Endothelial cell of umbilical vein (primary cell): ENCODE data around the gene ATG7. TPM values are rescaled to one million over a fixed set of nuclear protein-coding genes. Genes with fewer than 3 reads are reported as not detected.

ENCODE experiments used
- BruUV-seq: library from RNA; stranded (reverse); fragments of 400-500 nt; replicated peaks from 2 replicates; lab custom pipeline; 2021; lab: Mats Ljungman, UMichigan
- CTCF ChIA-PET: fragments of 300-600, 350-600 bp; sonication (Branson Sonifier 250); formaldehyde crosslinking; loops from one replicate; lab custom pipeline; 2021; ENCODE audit warnings: antibody characterized with exemption, inconsistent platforms; lab: Charles Lee
- POLR2A ChIA-PET: fragments of 300-600, 350-600 bp; sonication (Branson Sonifier 250); formaldehyde crosslinking; loops from one replicate; lab custom pipeline; 2021; ENCODE audit warnings: antibody characterized with exemption, inconsistent platforms; lab: Charles Lee
- DNase-seq: peaks from one replicate; pipeline ENCODE4 v3.0.0-alpha.2; 2011; ENCODE audit warnings: low read depth, low spot score
- FAIRE-seq: peaks from 2 replicates; lab custom pipeline; 2011; peaks lifted over from hg19 to GRCh38; lab: Jason Lieb, UNC
- H2AFZ ChIP-seq: 2 replicates; pipeline ENCODE4 v1.6.0; 2012; ENCODE audit warnings: low read depth, low read length, control low read depth, inconsistent platforms
- H3K27ac ChIP-seq: 2 replicates; pipeline ENCODE4 v1.5.1; 2011; ENCODE audit warnings: low read depth, mild to moderate bottlenecking, control low read depth, low read length, moderate library complexity; ENCODE audit not compliant: insufficient read depth
- H3K27me3 ChIP-seq, 2 experiments: 2 replicates each; pipeline versions ENCODE4 v1.6.0 to v1.6.1; 2011; ENCODE audit warnings: low read length in 2 of 2, mixed read lengths in 1 of 2; ENCODE audit not compliant: control insufficient read depth in 2 of 2, insufficient read depth in 2 of 2
- H3K36me3 ChIP-seq, 2 experiments: 2 replicates in 1 of 2; 3 replicates in 1 of 2; pipeline ENCODE4 v1.5.1; 2011; ENCODE audit warnings: low read length in 2 of 2, mild to moderate bottlenecking in 1 of 2, moderate library complexity in 1 of 2; ENCODE audit not compliant: control insufficient read depth in 2 of 2, insufficient read depth in 2 of 2; ENCODE audit errors: extremely low read depth in 1 of 2
- H3K4me1 ChIP-seq: 3 replicates; pipeline ENCODE4 v1.5.1; 2011; ENCODE audit warnings: mild to moderate bottlenecking, low read length; ENCODE audit not compliant: control insufficient read depth, insufficient read depth; ENCODE audit errors: extremely low read depth
- H3K4me2 ChIP-seq: 2 replicates; pipeline ENCODE4 v1.6.1; 2011; ENCODE audit warnings: low read length, control low read depth, mixed read lengths; ENCODE audit not compliant: insufficient read depth
- H3K4me3 ChIP-seq, 3 experiments: fragments of 200-600 bp in 1 of 3; sonication (generic), shearing (Covaris generic) in 1 of 3; replicated peaks in 1 of 3; 2 replicates each; pipeline ENCODE4 v1.5.1; 2011 to 2016; ENCODE audit warnings: control low read depth in 3 of 3, low read length in 3 of 3, mild to moderate bottlenecking in 2 of 3, inconsistent platforms in 1 of 3, low read depth in 1 of 3, moderate library complexity in 1 of 3; ENCODE audit not compliant: insufficient read depth in 1 of 3
- H3K79me2 ChIP-seq: 2 replicates; pipeline ENCODE4 v1.6.0; 2012; ENCODE audit warnings: low read length, inconsistent platforms; ENCODE audit not compliant: control insufficient read depth, insufficient read depth
- H3K9ac ChIP-seq: replicated peaks from 2 replicates; pipeline ENCODE3; 2011; ENCODE audit warnings: low read length, control low read depth; ENCODE audit not compliant: insufficient read depth; ENCODE audit errors: extremely low read depth
- H3K9me1 ChIP-seq: replicated peaks from 3 replicates; pipeline ENCODE4 v1.6.0; 2011; ENCODE audit warnings: mild to moderate bottlenecking, low read length; ENCODE audit not compliant: control insufficient read depth, insufficient read depth; ENCODE audit errors: extremely low read depth
- H3K9me3 ChIP-seq: replicated peaks from 2 replicates; pipeline ENCODE4 v1.5.1; 2012; ENCODE audit warnings: low read length, inconsistent platforms; ENCODE audit not compliant: control insufficient read depth, insufficient read depth
- H4K20me1 ChIP-seq: replicated peaks from 2 replicates; pipeline ENCODE3; 2011; ENCODE audit warnings: mild to moderate bottlenecking, low read length; ENCODE audit not compliant: control insufficient read depth, insufficient read depth; ENCODE audit errors: extremely low read depth
- CTCF ChIP-seq, 2 donors: IDR thresholded peaks; 1 replicate in 1 of 2; 2 replicates in 1 of 2; pipeline ENCODE4 v1.5.1; 2011; ENCODE audit warnings: low read length in 2 of 2, mild to moderate bottlenecking in 2 of 2, moderate library complexity in 2 of 2, control low read depth in 1 of 2, inconsistent platforms in 1 of 2, low read depth in 1 of 2; ENCODE audit not compliant: insufficient read depth in 1 of 2; ENCODE audit errors: extremely low read depth in 1 of 2
- EZH2 ChIP-seq: IDR thresholded peaks from 2 replicates; pipeline ENCODE4 v1.6.1; 2012; ENCODE audit warnings: borderline replicate concordance, low read depth, mild to moderate bottlenecking, moderate library complexity, low read length, inconsistent platforms; ENCODE audit not compliant: severe bottlenecking
- FOS ChIP-seq: IDR thresholded peaks from 2 replicates; pipeline ENCODE4 v1.6.1; 2011; ENCODE audit warnings: mild to moderate bottlenecking, low read length, moderate library complexity, borderline replicate concordance; ENCODE audit not compliant: insufficient read depth
- GATA2 ChIP-seq: IDR thresholded peaks from 2 replicates; pipeline ENCODE4 v1.7.0; 2011; ENCODE audit warnings: low read depth, mild to moderate bottlenecking, moderate library complexity, mixed read lengths, low read length; ENCODE audit not compliant: insufficient read length, insufficient read depth
- JUN ChIP-seq: IDR thresholded peaks from 2 replicates; pipeline ENCODE4 v1.6.1; 2011; ENCODE audit warnings: borderline replicate concordance, low read depth; ENCODE audit not compliant: insufficient read length, insufficient read depth
- MAX ChIP-seq: IDR thresholded peaks from 2 replicates; pipeline ENCODE4 v1.6.1; 2011; ENCODE audit not compliant: insufficient read depth, insufficient read length
- MYC ChIP-seq: IDR thresholded peaks from one replicate; pipeline ENCODE4 v1.6.1; 2011; ENCODE audit warnings: mild to moderate bottlenecking, low read depth, low read length
- POLR2A ChIP-seq: IDR thresholded peaks from 2 replicates; pipeline ENCODE4 v1.6.1; 2012; ENCODE audit warnings: low read depth, mild to moderate bottlenecking, control low read depth, low read length
- POLR2AphosphoS5 ChIP-seq: IDR thresholded peaks from 2 replicates; pipeline ENCODE4 v1.6.1; 2012; ENCODE audit warnings: low read depth, mild to moderate bottlenecking, control low read depth, low read length, moderate library complexity; ENCODE audit not compliant: insufficient read depth
- dilution Hi-C: fragments of 300-500 bp; cut with MboI; formaldehyde crosslinking; loops from one replicate; pipeline ENCODE4 v1.15.0; 2019; ENCODE audit warnings: low sequenced_read_pairs; ENCODE audit not compliant: extremely low pct_ligation_motif_present
- intact Hi-C: fragments of 100-400 bp; cut with micrococcal nuclease; formaldehyde crosslinking; loops from one replicate; pipeline ENCODE4 v1.10.0; 2022
- polyA plus RNA-seq, 4 experiments: library from polyadenylated mRNA; depleted of rRNA in 3 of 4; stranded (reverse) in 3 of 4; unstranded in 1 of 4; fragments of >200 nt; gene quantifications; 2 replicates each; pipeline versions ENCODE4 v1.2.1 to v1.2.3, GENCODE V29; 2011 to 2012; ENCODE audit warnings: missing spikeins in 1 of 4
- total RNA-seq: library from RNA; stranded (reverse); gene quantifications from 2 replicates; pipeline ENCODE4 v1.2.3, GENCODE V29; 2021

Gene ATG7
- total and polyA plus RNA-seq, 2 donors (not counting 3 experiments of a cell fraction or from before 2014, with no cell fraction given) = 30.8 to 48.3 TPM

GRCh38 chr3:11430207-11430606, 158.0 kb downstream of the ATG7 start:
- BruUV-seq = no TSS peak
- POLR2A ChIA-PET = no interaction called here

More at GRCh38 chr3:11430207-11430606, 158.0 kb downstream of the ATG7 start:
- no peak for DNase-seq
- dilution Hi-C loops (no loop called here), intact Hi-C loops (no loop called here)
- Histone ChIP-seq H3K79me2 (no peaks in the 10 kb centered on the region), H3K36me3 (peaks cover 0 to 3% of the 10 kb centered on the region in 2 experiments), H3K9ac (no peak overlapping the region), H3K27ac (no peak overlapping the region), H4K20me1 (no peaks in the 10 kb centered on the region), H3K9me3 (no peaks in the 10 kb centered on the region), H3K9me1 (no peaks in the 10 kb centered on the region), H3K4me2 (no peak overlapping the region), H3K4me3 (no peak overlapping the region), H3K27me3 (no peaks in the 10 kb centered on the region), H3K4me1 (no peaks in the 10 kb centered on the region), H2AFZ (no peak overlapping the region)
- TF ChIP-seq MYC (no peak), GATA2 (no peak), CTCF (IDR thresholded peaks at IDR 0.05; ENCODE audit: extremely low read depth in 1 of 2, insufficient read depth in 1 of 2, low read depth in 1 of 2, low read length in 2 of 2) (no peak), POLR2AphosphoS5 (no peak), EZH2 (no peak), POLR2A (no peak), JUN (no peak), MAX (no peak), FOS (no peak)
- CTCF ChIA-PET = interaction anchor here (1.5 kb wide), 1 partner anchor 41 kb away, joined by 3 read pairs; no protein-coding TSS in a partner anchor
- no peak for FAIRE-seq
